NCI-H748 (cell line): ENCODE data around the gene UXS1.

Experiments used
- DNase-seq: peaks from one replicate; lab custom pipeline; 2025; ENCODE audit not compliant: unreplicated experiment; lab: John Stamatoyannopoulos, UW

The UXS1 gene

GRCh38 chr2:106090916-106091618 is 103.0 kb downstream of the UXS1 start:
- no peak for DNase-seq

- DNase-seq, result no peak
Measured at GRCh38 chr2:106089611-106090010, 104.5 kb downstream of the UXS1 start.

DNA sequence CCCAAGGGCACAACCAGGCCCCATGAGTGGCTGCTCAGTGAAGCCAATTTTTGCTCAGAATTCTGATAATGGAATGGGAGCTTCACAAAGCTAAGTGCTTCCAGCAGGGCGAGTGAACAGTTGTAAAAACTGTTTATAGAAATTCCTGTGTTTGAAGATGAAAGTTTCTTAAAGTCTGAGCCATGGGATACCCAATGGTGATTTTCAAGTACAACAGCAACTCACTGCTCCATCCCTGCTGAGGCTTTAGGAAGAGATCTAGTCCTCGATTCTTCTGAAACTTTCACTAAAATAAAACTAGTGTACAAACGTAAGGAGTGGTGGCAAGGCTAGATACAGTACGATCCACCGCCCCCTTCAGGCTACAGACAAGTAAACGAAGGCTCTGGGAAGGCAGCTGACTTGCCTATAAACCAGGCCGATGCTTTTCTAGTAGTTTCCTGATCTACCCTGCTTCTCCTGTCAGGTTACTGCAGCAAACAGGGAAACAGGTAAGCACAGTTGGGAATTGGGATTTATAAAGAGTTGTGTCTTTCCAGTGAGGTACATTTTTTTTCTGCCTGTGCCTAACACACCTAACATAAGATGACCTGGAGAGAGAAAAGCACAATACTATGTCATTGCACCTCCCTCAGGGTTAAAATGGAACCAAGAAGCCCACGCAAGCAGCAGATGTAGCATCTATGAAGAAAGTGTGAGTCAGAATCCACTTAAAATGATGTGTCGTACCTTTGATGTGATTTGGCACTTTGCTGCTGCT is 108.7 kb downstream of the UXS1 start:
- DNase-seq, result peak; percentile 11

- no peak for DNase-seq
Measured at GRCh38 chr2:106080959-106081358, 113.1 kb downstream of the UXS1 start.

DNA sequence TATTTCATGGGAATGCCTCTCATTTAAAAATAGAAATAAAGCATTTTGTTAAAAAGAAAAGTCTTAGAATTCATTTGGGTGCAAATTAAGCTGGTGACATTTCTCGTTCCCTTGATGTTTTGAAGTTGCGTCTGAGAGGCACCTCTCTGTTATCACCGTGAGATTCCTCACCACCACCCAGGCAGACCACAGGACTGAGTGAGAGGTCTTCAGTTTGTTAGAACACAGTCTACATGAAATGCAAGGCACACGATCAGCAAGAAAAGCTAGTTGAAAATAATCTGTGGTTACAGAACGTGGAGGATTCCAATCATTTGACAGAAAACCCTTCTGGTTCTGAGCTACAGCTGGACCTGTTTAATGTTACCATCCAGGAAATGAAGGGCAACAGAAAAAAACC is 116.0 kb downstream of the UXS1 start:
- no peak for DNase-seq

DNA sequence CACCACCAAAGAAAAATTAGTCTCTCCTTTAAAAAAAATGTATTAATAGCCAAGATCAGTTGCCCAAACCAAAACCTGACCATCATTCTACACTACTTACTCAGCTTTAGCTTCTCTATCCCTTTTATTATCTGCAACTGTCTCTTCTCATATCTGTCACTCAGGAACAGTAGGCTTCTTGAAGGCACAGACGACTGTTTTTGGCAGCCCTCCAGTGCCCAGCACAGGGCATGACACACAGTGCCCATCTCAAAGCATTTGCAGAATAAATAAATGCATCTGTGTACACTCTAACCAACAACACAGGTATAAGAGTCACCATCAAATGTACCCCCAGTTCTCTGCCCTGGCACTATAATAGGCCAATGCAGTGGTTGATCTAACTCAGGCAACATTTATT is 117.2 kb downstream of the UXS1 start:
- DNase-seq, result no peak

GRCh38 chr2:106075048-106075447 is 119.1 kb downstream of the UXS1 start:
- DNase-seq, result no peak

DNA sequence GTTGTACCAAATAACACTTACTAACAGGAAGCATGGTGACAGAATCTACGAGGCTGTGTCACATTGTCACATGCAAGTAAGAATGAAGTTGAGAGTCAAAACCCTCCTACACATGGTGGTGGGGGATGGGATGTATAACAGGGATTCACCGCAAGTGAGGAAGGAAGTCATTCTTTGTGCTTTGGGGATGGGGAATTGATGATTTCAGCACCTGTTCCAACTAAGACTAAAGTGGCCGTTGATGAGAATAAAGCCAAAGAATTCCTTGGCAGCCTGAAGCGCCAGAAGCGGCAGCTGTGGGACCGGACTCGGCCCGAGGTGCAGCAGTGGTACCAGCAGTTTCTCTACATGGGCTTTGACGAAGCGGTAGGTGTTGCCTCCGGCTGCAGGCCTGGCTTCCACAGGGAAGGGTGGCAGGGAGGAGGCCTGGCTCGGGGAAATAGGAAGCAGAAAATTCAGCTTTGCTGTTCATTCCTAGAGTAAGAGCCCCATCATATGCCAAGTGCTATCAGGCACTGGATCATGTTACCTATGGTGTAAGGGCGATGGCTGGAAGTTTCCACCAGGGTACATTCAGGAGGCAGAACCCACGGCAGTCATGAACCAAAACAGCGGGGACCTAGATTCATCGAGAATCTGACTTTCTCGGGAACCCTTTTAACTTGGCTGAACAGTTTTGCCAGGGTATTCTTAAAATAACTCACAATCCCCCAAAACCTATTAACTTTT is 120.3 kb downstream of the UXS1 start:
- DNase-seq, result no peak

DNA sequence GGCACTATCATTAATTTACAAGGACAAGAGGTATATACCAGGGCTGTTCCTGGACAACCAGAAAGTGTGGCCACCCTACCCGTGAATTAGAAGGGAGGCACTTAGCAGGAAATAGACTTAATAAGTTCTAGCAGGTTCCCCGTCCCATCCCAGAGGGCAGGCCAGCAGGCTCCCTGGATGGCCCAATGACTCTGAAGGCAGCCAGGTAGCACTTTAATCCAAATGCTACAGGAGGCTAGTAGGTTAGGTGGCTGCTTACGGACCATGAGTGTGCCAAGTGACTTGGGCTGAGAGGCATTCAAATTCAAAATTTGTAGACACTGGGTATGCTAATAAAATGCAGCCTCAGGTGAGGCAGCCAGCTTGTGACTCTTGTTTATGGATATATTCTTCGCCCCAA is 123.9 kb downstream of the UXS1 start:
- DNase-seq, result no peak

- DNase-seq, result no peak
Measured at GRCh38 chr2:106068451-106068850, 125.7 kb downstream of the UXS1 start.

DNA sequence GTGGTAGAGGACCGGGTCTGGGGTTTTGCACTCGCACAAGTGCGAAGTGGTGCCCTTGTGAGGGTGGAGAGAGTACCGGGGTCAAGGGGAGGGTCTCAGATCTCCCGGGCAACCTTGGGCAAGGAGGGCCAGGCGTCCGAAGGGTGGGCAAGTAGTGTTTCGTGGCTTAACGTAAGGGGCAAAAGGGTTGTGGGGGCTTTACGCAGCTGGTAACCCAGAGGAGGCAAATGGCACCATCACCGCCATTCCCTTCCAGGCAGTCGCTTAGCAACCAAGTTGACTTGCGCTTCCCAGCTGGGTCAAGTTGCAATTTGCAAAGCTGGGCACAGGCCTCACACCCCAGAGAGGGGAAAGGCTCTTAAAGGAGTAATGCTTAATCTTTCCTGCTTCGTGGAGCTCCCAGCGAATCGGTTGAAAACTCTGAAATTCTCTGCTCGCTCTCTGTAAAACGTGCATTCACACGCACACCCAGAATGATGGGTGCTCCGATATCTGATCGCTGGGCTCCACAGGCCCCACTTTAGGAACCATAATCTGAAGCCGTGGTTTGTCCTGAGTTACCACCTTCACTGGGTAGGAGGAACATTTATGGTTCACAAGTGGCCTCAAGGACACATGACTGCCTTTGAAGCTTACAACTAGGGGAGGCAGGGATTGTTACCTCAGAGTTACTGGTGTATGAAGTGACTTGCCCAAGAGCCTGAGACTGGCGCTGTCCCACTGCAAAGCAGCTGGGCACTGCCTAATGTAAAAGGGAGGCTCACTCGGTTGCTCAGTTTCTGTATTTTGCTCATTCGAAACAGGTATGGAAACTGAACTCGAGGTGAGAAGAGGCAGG is 127.9 kb downstream of the UXS1 start:
- DNase-seq, result no peak

DNA sequence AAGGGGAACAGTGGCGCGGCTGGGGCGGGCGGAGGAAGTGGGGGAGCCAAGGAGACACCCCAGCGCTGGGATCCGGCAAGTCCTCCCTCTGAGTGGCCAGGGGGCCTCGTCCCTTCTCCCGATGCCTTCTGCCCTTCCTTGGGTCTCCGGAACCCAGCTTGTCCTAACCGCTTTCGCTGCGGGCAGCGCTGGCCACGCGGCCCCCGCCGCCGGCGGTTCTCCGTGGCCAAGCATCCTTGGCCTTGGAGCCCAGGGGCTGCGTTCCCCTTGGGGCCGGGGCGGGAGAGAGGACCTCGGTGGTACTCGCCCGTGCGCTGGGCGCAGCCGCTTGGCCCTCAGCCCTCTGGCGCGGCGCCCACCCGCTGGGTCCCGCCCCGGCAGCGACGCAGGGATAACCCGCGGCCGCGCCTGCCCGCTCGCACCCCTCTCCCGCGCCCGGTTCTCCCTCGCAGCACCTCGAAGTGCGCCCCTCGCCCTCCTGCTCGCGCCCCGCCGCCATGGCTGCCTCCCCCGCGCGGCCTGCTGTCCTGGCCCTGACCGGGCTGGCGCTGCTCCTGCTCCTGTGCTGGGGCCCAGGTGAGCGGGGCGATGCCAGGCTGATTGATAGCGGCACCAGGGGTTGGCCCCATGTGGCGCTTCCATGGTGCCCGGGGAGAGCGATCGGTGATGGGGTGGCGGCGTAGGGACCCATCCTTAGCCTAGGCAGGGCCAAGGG is 128.7 kb downstream of the UXS1 start:
- no peak for DNase-seq

DNA sequence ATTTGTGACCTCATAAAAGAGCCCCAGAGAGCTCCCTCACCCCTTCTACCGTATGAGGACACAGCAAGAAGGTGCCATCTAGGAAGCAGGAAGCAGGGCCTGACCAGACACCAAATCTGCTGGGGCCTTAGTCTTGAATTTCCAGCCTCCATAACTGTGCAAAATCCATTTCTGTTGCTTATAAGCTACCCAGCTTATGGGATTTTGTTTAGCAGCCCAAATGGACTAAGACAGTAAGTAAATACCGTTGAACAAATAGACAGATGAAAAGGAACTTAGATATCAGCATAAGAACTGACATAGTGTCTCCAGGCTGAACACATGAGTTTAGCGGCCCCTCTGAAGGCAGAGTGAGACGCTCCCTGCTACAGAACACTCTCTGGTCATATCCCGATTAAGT is 130.9 kb downstream of the UXS1 start:
- DNase-seq, result no peak

GRCh38 chr2:106062627-106063026 is 131.5 kb downstream of the UXS1 start:
- DNase-seq, result no peak

DNA sequence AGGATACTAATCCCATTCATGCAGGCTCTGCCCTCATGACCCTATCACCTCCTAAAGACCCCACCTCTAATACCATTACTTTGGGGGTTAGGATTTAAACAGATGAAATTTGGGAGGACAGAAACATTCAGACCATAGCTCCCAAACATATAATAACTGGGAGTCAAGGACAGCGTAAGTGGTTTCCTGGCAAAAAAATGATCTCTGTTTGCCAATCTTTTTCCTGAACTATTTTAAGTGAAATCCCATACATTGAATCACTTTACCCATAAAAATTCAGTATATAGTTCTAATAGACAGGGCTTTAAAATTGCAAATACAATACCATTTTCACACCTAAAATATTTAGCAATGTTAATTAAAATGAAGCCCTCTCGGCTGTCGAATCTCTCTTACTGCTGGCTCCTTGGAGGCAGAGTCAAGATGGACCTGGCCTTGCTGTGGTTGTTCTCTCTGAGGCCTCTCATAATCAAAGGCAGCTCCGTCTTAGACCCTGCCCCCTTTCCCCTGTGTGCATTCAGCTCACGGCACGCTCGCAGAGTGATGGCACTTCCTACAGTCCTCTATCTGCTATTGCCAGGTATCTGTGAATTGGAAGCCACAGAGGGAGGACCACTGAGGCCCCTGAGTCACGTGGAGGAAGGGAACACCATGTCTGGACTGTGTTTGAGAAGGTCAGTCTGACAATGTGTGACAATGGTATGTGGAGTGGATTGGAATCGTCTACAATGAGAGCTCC is 132.3 kb downstream of the UXS1 start:
- no peak for DNase-seq

- DNase-seq, result no peak
Measured at GRCh38 chr2:106059416-106060065, 134.6 kb downstream of the UXS1 start.

GRCh38 chr2:106058469-106059137 is 135.5 kb downstream of the UXS1 start:
- no peak for DNase-seq

GRCh38 chr2:106057206-106057605 is 136.9 kb downstream of the UXS1 start:
- DNase-seq, result no peak
